ENCODE data around the gene TMEM121B.

TMEM121B gene

DNA sequence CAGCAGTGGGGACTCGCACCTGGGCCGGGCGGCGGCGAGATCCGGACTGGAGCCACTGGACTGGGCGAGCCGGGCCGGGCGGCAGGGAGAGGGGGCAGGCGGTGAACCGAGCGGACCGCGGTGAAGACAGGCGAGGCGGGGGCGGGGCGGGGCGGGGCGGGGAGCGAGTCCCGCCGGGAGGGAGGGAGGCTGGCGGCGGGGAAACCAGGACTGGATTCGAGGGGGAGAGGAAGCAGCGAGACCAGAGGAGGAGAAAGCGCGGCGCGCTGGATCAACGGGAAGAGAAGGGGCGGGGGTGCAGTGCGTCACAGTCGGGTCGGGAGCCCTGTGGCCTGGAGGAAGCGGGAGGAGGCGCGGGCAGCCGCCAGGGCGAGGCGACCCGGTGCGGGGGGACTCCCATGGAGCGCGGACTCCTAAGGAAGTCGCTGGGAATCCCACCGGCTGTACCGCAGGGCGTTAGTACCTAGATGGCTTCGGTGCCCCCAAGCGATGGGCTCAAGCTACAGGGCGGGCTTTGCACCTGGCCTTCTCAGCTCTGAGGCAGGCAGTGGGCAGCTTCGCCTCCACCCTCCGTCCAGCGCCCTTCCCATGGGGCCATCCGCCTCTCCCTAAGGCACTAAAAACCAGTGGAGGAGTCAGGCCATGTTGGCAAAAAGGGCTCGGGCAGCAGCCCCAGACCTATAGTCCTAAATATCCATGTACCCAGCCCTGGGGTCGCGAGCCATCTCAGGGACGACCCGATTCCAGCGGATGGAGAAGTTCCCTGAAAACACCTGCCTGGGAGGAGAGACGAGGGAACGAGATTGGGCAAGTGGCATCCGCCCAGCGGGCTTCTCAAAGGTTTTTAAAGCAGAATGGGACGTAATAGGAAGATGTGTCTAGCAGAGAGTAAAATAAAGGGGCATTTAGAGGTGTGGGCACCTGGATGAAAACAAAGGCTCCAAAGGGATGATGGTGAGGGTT is at the start of gene TMEM121B:
TMEM121B (minus strand) TSS at position 128 of the 963 bp plus-strand sequence. CDS start 233 bp downstream, outside the sequence.
- DNase-seq = peak; percentile 55
- Mint-ChIP-seq H3K27me3 (peaks cover 59% of the 10 kb centered on the region), H3K36me3 (peaks cover 2% of the 10 kb centered on the region), H3K4me1 (peaks cover 31% of the 10 kb centered on the region), H3K9me3 (no peaks in the 10 kb centered on the region), H3K27ac (no peak within 1 kb of the TSS), H3K4me3 (peak within 1 kb of the TSS; percentile 58)
- CTCF ChIA-PET = no interaction called here

DNA sequence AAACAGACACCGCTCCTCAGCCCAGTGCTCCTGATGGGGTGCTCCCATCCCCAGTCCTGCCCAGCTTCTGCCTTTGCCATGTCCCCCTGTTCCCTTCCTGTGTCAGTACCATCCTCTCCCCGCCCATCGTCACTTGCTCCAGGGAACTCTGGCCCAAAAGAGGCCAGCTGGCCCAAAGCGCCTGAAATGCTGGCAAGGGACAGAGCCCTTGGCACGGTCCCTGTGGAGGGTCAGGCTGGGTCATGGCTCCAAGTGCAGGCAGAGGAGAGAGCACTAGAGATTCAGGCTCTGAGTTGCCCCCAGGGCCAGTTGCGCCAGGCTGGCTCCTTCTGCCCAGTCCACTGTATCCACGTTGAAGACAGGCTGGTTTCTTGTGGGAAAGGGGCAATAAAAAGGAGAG is 46.3 kb upstream of the TMEM121B start:
- peaks cover 44% of the 10 kb centered on the region for H3K27me3 Mint-ChIP-seq
- DNase-seq = no peak
- no peak overlapping the region for H3K27ac Mint-ChIP-seq
- H3K4me1 Mint-ChIP-seq = peaks cover 11% of the 10 kb centered on the region
- no peaks in the 10 kb centered on the region for H3K36me3 Mint-ChIP-seq
- CTCF ChIA-PET = interaction anchor here (1.1 to 1.9 kb wide), 2 partner anchors 38 to 93 kb away, joined by 3 to 7 read pairs; no protein-coding TSS in a partner anchor
- no peak overlapping the region for H3K4me3 Mint-ChIP-seq
- H3K9me3 Mint-ChIP-seq = no peaks in the 10 kb centered on the region

DNA sequence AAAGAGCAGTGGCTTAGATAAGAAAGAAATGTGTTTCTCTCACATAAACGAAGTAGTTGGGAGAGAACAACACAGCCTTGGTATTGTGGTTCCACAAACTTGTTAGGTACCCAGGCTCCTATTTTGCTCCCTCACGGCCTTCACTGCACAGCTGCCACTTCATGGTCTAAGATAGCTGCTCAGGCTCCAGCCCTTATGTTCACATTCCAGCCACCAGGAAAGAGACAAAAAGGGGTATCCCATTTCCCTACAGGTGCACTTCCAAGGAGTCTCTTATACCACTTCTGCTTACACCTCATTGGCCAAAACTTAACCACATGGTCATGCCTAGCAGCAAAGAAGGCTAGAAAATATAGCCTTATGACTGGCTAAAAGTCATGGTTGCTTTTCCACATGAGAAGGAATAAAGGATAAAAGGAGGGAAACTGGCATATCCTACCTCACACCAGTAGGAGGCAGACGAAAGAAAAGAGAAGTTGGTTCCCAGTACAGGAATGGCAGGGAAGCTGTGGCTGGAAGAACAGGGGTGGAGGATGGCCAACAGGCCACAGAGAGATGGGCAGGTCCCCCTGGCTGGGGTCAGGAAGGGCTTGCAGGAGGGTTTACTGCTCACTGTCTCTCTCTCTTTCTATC is 43.3 kb upstream of the TMEM121B start:
- Mint-ChIP-seq H3K4me1 (peaks cover 6% of the 10 kb centered on the region), H3K9me3 (no peaks in the 10 kb centered on the region), H3K36me3 (peaks cover 1% of the 10 kb centered on the region), H3K4me3 (no peak overlapping the region), H3K27ac (no peak overlapping the region), H3K27me3 (peaks cover 38% of the 10 kb centered on the region)
- no peak for DNase-seq
- CTCF ChIA-PET = interaction anchor here (1.6 kb wide), 1 partner anchor 90 kb away, joined by 4 read pairs; no protein-coding TSS in a partner anchor

DNA sequence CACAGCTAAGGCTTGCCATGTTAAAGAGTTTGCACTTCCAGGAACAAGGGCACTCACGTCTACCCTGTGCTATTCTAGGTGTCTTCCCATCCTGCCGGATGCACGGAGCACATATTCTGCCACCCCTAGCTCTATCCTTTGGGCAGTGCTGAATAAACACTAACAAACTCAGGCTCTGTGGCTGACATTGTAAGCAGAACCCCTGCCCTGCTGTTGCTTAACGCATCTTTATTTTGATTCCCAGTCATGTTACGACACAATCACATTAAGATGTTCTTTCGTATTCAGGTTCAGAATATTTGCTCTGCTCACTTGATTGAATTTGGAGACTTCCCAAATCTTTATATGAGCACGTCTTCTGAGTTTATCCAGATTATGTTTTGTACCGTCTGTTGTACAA is 41.6 kb upstream of the TMEM121B start:
- Mint-ChIP-seq H3K27ac (no peak overlapping the region), H3K9me3 (no peaks in the 10 kb centered on the region), H3K36me3 (peaks cover 2% of the 10 kb centered on the region), H3K4me1 (peaks cover 13% of the 10 kb centered on the region), H3K27me3 (peaks cover 20% of the 10 kb centered on the region), H3K4me3 (no peak overlapping the region)
- no peak for DNase-seq
- CTCF ChIA-PET = interaction anchor here (1.0 to 1.5 kb wide), 3 partner anchors 79 to 339 kb away, joined by 3 read pairs; no protein-coding TSS in a partner anchor

DNA sequence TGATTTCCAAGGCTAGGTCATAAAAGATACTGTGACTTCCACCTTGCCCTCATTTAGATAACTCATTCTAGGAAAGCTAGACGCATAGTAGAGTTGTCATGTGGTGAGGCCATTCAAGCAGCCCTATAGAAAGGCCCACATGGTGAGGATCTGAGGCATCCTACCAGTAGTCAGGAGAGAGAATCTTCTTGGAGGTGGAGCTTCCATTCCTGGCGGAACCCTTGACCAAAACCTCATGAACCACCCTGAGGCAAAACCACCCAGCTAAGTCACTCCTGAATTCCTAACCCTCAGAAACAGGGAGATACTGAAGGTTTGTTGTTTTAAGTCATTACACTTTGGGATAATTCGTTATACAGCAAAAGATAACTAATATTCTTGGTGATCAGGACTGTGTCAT is 40.8 kb upstream of the TMEM121B start:
- no peak for DNase-seq
- Mint-ChIP-seq H3K4me1 (peaks cover 19% of the 10 kb centered on the region), H3K27ac (no peak overlapping the region), H3K27me3 (peaks cover 14% of the 10 kb centered on the region), H3K9me3 (no peaks in the 10 kb centered on the region), H3K4me3 (no peak overlapping the region), H3K36me3 (peaks cover 5% of the 10 kb centered on the region)
- CTCF ChIA-PET = interaction anchor here (0.6 to 1.5 kb wide), 2 partner anchors 10 to 79 kb away, joined by 3 to 10 read pairs; no protein-coding TSS in a partner anchor

DNA sequence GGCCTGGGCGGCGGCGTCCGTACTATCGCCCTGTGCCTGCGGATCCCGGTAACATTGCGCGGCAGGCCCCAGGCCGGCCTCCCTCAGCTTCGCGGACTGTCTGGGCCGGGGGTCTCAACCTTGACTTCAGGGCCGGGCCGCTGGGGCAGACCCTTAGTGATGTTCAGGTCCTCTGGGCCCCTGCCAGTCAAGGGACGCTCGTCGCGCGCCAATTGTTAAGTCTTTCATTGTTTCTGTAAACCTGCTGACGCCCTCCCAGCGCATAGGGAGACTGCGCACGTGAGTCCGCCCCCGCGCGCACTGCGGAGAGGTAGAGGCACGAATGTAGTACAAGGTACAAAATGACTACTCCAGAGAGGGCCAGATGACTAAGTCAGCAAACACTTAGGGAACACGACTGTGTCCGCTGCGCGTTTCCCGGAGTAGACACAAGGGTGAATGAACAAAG is 38.4 kb upstream of the TMEM121B start:
- H3K27me3 Mint-ChIP-seq = peaks cover under 1% of the 10 kb centered on the region
- H3K4me1 Mint-ChIP-seq = peaks cover 38% of the 10 kb centered on the region
- H3K4me3 Mint-ChIP-seq = peak overlapping the region; percentile 77
- CTCF ChIA-PET = interaction anchor here (1.5 kb wide), 1 partner anchor 12 kb away, joined by 7 read pairs; no protein-coding TSS in a partner anchor
- H3K27ac Mint-ChIP-seq = peak overlapping the region; percentile 74
- peak; percentile 58 for DNase-seq
- H3K36me3 Mint-ChIP-seq = peaks cover 11% of the 10 kb centered on the region
- no peaks in the 10 kb centered on the region for H3K9me3 Mint-ChIP-seq

DNA sequence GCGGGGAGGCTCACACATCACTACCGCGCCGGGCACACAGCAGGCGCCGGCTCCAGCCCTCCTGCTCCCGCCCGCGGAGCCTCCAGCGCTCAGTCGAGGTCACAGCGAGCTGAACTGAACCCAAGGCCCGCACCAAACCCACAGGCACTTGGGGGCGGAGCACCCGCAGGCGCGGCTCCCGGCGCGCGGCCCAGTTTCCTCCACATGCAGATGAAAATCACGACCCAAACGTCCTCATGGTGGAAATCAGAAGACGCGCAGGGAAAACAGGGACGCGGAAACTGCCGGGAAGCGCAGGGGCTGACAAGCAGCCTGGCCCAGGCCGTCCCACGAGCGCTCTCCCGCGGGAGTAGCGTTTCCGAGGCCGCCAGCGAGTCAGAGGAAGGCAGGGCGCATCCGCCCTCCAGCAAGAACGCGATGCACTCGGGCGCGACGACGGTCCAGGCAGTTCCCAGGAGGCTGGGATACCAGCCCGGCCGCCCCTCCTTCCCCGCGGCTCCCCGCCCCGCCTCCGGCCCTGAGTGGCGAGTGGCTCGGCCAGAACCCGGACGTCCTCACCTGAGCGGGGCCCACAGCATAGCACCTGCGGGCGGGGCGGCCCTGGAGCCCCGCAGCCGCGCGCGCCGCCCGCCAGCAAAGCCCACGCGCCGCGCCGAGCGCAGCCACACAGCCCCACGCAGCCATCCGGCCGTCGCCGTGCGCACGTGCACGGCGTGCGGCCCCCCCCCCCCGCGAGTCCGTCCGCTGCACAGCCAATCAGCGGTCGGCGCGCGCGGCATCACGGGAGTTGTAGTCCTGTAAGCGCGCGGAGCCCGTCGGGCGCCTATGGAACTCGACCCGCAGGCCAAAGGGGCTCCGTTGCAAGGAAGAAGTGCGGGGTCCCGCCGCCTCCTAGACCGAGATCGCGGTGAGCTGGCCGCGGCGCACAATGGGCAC is 37.7 kb upstream of the TMEM121B start, which contains the start of gene HDHD5:
HDHD5 (minus strand) TSS at position 710 of the 936 bp plus-strand sequence; CDS start at position 684, 26 bp downstream.
- H3K27ac Mint-ChIP-seq = peak within 1 kb of the TSS; percentile 84
- peak; percentile 92 for DNase-seq
- CTCF ChIA-PET = interaction anchor here (0.6 to 1.2 kb wide), 3 partner anchors 13 to 106 kb away, joined by 3 to 4 read pairs (median 3); no protein-coding TSS in a partner anchor
- H3K4me1 Mint-ChIP-seq = peaks cover 39% of the 10 kb centered on the region
- no peaks in the 10 kb centered on the region for H3K9me3 Mint-ChIP-seq
- peaks cover 11% of the 10 kb centered on the region for H3K36me3 Mint-ChIP-seq
- H3K27me3 Mint-ChIP-seq = no peaks in the 10 kb centered on the region
- peak within 1 kb of the TSS; percentile 77 for H3K4me3 Mint-ChIP-seq

DNA sequence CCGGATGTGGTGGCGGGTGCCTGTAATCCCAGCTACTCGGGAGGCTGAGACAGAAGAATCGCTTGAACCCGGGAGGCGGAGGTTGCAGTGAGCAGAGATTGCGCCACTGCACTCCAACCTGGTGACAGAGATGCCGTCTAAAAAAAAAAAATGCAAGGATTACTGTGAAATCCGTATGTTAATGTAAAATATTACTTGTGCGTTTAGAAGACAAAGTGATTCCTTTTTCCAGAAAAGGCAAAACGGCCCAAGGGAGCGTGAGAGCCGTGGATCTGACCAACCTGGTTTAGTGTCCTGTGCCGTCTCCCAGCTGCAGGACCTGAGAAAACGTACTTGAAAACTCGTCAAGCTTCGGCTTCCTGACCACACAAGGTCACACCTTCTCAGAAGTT is 37.0 kb upstream of the TMEM121B start:
- no peak for DNase-seq
- CTCF ChIA-PET = interaction anchor here (0.6 to 1.2 kb wide), 3 partner anchors 13 to 106 kb away, joined by 3 to 4 read pairs (median 3); no protein-coding TSS in a partner anchor
- peak overlapping the region; percentile 77 for H3K4me3 Mint-ChIP-seq
- H3K27ac Mint-ChIP-seq = peak overlapping the region; percentile 84
- H3K36me3 Mint-ChIP-seq = peaks cover 11% of the 10 kb centered on the region
- peaks cover 39% of the 10 kb centered on the region for H3K4me1 Mint-ChIP-seq
- no peaks in the 10 kb centered on the region for H3K27me3 Mint-ChIP-seq
- H3K9me3 Mint-ChIP-seq = no peaks in the 10 kb centered on the region

DNA sequence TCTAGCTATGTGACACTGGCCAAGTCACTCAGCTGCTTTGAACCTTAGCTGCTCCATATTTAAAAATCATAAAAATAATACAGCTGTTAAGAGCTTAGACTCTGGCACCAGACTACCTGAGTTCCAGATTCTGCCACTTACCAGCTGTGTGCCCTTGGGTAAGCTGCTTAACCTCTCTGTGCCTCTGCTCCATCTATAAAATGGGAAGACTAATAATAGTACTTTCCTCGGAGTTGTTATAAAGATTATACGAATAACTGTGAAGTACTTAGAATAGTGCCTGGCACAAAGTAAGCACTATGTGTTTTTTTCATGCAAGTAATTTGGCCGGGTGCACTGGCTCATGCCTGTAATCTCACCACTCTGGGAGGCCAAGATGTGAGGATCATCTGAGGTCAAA is 36.6 kb upstream of the TMEM121B start:
- Mint-ChIP-seq H3K27ac (no peak overlapping the region), H3K4me3 (peak overlapping the region; percentile 77), H3K4me1 (peaks cover 39% of the 10 kb centered on the region), H3K36me3 (peaks cover 11% of the 10 kb centered on the region), H3K27me3 (no peaks in the 10 kb centered on the region), H3K9me3 (no peaks in the 10 kb centered on the region)
- no peak for DNase-seq
- CTCF ChIA-PET = interaction anchor here (0.7 to 1.6 kb wide), 3 partner anchors 14 to 51 kb away, joined by 3 to 4 read pairs (median 3); no protein-coding TSS in a partner anchor

DNA sequence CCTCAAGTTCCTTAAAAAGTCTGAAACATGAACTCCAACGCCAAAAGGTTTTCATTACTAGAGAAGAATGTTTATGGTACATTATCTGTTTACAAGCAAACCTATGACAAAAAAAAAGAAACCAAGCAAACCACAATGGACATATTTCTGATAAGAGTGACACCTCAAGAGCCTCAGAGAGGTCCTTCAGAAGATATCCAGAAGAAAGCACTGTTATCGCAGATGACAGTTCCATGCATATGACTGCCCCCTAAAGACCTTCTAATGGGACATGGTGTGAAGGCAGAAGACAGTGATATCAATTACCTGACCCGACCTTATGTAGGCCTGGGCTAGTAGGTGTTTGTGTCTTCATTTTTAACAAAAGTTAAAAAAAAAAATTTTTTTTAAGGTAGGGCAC is 34.8 kb upstream of the TMEM121B start:
- H3K4me3 Mint-ChIP-seq = no peak overlapping the region
- no peaks in the 10 kb centered on the region for H3K9me3 Mint-ChIP-seq
- no peaks in the 10 kb centered on the region for H3K27me3 Mint-ChIP-seq
- no peak for DNase-seq
- CTCF ChIA-PET = no interaction called here
- peaks cover 16% of the 10 kb centered on the region for H3K36me3 Mint-ChIP-seq
- peaks cover 46% of the 10 kb centered on the region for H3K4me1 Mint-ChIP-seq
- H3K27ac Mint-ChIP-seq = no peak overlapping the region

DNA sequence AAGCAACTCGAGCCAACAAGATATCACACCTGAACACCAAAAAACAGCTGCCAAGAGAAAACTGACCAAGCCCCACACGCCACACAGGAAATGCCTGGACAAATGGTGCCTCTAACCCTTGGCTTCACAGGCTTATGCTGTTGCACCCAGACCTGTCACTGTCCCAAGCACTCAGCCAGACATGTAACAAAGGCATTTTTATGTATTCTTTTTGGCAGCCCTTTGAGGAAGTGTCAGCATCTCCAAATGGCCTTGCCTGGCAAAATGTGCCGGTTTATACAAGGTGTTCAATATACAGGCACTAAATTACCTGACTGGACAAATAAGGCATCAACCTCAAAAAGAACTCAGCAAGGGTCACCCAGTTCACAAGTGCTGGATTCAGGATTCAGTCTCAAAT is 31.8 kb upstream of the TMEM121B start:
- Mint-ChIP-seq H3K9me3 (no peaks in the 10 kb centered on the region), H3K36me3 (peaks cover 22% of the 10 kb centered on the region), H3K4me1 (peaks cover 36% of the 10 kb centered on the region), H3K27ac (no peak overlapping the region), H3K27me3 (no peaks in the 10 kb centered on the region), H3K4me3 (no peak overlapping the region)
- DNase-seq = no peak
- CTCF ChIA-PET = no interaction called here

DNA sequence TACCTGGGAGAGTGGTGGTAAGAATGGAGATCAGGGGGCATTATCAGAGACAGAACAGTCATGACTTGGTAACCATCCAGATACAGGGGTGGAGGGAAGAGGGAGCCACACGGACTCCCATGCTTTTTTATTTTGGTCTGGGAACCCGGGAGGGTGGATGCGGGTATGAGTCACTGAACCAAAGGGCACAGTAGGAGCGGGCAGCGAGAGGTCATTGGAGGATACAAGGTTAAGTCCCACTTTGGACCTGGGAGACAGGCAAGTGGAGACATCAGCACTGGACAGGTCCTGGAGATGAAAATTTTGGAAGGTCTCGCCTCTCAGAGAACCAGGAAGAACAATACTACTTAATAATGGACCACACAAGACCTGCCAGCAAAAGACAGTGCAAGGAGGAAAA is 31.2 kb upstream of the TMEM121B start:
- DNase-seq = no peak
- peaks cover 30% of the 10 kb centered on the region for H3K4me1 Mint-ChIP-seq
- no peaks in the 10 kb centered on the region for H3K27me3 Mint-ChIP-seq
- CTCF ChIA-PET = no interaction called here
- peaks cover 24% of the 10 kb centered on the region for H3K36me3 Mint-ChIP-seq
- no peak overlapping the region for H3K4me3 Mint-ChIP-seq
- no peaks in the 10 kb centered on the region for H3K9me3 Mint-ChIP-seq
- H3K27ac Mint-ChIP-seq = peak overlapping the region; percentile 13

Data from activated naive CD4-positive, alpha-beta T cell treated with anti-CD3 and anti-CD28 coated beads, Interleukin-2, amount 10 ng/mL, durations not matched to agents 7 days and 5 days (primary cell).